OCI-LY7 (cell line): ENCODE results near the gene GPR35.

Experiments used
- EZH2phosphoT487 ChIP-seq: fragments of 200-600 bp; sonication (generic); IDR thresholded peaks from 2 replicates; pipeline ENCODE4 v1.6.1; 2018; ENCODE audit warnings: low read depth, borderline replicate concordance, mild to moderate bottlenecking, mixed run types, antibody characterized with exemption, low read length, moderate library complexity, mixed read lengths
- TF ChIP-seq, protein P1 (sequence below): fragments of 200-600 bp; sonication (generic); conservative IDR thresholded peaks from 2 replicates; pipeline ENCODE4 v1.5.1; 2014; ENCODE audit warnings: mild to moderate bottlenecking, antibody characterized with exemption, low read length, moderate library complexity, mixed read lengths

DNA sequence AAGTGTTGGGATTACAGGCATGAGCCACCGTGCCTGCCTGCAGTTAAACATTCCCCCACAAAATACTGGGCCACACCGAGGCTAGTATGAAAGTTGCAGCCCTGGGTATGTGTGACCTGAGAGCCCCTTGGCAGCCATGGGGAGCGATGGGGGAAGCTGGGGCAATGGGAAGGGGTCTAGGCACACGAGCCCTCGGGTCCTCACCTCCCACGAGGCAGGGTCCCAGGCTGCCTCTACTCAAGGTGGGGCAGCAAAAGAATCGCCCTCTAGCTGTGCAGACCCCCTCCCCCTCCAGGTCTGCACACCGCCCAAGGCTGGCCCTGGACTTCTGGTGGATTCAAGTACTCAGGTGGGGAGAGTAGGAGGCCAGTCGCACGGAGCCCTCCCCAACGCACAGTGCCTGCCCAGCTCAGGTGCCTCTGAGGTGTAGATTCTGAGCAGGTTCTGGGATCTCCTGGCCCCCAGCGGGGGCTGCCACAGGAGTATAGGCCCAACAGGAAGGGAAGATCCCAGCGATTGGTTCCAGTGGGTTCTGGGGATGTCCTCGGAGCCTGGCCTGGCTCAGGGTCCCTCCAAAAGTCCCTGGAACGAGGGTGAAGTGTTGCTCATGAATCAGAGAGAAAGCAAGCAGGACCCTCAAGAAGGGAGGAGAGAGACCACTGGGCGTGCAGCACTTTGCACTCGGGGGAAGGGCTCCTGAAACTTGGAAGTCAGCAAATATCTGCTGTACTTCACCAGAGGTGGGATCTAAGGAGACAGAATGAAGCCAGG, 2.6 kb downstream of the GPR35 start:
- TF ChIP-seq, protein P1, sequence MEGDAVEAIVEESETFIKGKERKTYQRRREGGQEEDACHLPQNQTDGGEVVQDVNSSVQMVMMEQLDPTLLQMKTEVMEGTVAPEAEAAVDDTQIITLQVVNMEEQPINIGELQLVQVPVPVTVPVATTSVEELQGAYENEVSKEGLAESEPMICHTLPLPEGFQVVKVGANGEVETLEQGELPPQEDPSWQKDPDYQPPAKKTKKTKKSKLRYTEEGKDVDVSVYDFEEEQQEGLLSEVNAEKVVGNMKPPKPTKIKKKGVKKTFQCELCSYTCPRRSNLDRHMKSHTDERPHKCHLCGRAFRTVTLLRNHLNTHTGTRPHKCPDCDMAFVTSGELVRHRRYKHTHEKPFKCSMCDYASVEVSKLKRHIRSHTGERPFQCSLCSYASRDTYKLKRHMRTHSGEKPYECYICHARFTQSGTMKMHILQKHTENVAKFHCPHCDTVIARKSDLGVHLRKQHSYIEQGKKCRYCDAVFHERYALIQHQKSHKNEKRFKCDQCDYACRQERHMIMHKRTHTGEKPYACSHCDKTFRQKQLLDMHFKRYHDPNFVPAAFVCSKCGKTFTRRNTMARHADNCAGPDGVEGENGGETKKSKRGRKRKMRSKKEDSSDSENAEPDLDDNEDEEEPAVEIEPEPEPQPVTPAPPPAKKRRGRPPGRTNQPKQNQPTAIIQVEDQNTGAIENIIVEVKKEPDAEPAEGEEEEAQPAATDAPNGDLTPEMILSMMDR, result no peak
- no peak for TF ChIP-seq EZH2phosphoT487
